GM12892 (cell line): ENCODE measurements around the gene CORO1C.

Experiments used
- DNase-seq: peaks from one replicate; pipeline ENCODE4 v3.0.0; 2011; ENCODE audit not compliant: insufficient read length
- FAIRE-seq: peaks from 2 replicates; lab custom pipeline; 2011; peaks lifted over from hg19 to GRCh38; lab: Jason Lieb, UNC
- POLR2A ChIP-seq: IDR thresholded peaks from 2 replicates; pipeline ENCODE4 v1.6.1; 2011; ENCODE audit warnings: low read depth, low read length, control low read depth
- POLR2AphosphoS5 ChIP-seq: IDR thresholded peaks from 2 replicates; pipeline ENCODE4 v1.6.1; 2011; ENCODE audit warnings: low read depth, low read length, control low read depth
- TAF1 ChIP-seq: IDR thresholded peaks from 2 replicates; pipeline ENCODE4 v1.6.1; 2011; ENCODE audit warnings: low read depth, mild to moderate bottlenecking, control low read depth, low read length, borderline replicate concordance

CORO1C gene

DNA sequence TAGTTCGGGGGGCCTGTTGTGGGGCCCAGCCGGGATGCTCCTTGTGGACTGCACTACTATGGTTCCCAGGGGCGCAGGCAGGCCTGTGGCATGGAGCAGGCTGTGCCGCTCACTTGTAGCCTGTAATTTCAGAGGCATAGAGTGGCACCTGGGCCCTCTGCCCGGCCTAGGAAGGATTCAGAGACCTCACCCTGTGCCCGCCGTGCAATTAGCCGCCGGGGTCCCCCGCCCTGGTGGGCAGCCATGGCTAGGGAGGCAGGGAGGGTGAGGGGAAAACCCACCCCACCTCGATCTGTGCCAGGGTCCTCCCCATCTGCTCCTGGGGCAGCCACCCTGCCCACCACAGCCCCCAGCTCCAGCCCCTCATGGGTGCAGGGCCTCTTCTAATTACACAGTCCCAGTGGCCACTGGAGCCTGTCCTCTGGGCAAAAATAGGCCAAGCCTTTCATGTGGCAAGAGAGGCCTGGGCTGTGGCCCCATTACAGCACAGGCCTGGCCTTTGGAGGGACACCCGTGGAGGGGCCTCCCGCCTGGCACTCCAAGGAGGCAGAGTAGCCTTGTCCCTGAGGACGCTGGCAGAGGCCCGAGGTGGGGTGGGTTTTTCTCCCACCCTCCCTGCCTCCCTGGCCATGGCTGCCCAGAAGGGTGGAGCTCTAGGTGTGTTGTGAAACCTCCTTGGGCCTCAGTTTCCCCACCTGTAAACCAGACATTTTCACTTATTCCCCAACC lies 128.2 kb downstream of the CORO1C start:
- no peak for TF ChIP-seq POLR2A
- no peak for TF ChIP-seq TAF1
- TF ChIP-seq POLR2AphosphoS5: no peak
- DNase-seq (no peak), FAIRE-seq (no peak)

DNA sequence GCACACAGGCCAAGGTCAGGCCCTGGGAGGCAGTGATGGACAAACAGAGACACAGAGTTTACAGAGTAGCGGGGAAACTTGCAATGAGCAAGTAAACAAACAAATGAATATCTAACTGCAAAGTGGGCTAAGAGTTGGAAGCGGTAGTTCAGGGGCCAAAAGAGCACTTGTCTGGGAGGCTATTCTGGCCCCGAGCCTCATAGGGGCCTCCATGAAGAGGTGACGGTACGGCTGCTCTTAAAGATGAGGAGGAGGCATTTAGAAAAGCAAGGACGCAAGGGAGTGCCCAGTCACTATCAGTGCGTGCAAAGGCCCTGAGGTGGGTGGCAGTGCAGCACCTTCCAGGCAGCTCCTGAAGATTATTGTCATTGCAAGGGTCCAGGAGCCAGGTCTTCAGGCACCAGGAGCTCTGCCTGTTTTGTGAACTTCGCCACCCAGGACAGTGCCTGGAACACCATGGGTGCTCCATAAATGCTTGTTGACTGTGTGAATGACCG lies 129.1 kb downstream of the CORO1C start:
- DNase-seq: no peak
- FAIRE-seq: no peak
- no peak for TF ChIP-seq TAF1
- TF ChIP-seq POLR2AphosphoS5: no peak

DNA sequence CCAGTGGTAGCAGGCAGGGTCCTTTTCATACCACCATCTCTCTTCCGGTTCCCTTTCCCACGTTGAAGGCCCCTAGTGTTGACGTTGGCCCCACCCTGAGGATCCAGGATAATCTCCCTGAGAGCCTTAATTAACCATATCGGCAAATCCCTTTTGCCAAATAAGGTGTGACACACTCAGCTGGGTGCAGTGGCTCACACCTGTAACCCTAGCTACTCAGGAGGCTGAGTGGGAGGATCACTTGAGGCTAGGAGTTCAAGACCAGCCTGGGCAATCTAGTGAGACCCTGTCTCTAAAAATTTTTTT lies 130.7 kb downstream of the CORO1C start:
- no peak for DNase-seq
- no peak for FAIRE-seq
- TF ChIP-seq TAF1: no peak
- TF ChIP-seq POLR2A: no peak
- no peak for TF ChIP-seq POLR2AphosphoS5

DNA sequence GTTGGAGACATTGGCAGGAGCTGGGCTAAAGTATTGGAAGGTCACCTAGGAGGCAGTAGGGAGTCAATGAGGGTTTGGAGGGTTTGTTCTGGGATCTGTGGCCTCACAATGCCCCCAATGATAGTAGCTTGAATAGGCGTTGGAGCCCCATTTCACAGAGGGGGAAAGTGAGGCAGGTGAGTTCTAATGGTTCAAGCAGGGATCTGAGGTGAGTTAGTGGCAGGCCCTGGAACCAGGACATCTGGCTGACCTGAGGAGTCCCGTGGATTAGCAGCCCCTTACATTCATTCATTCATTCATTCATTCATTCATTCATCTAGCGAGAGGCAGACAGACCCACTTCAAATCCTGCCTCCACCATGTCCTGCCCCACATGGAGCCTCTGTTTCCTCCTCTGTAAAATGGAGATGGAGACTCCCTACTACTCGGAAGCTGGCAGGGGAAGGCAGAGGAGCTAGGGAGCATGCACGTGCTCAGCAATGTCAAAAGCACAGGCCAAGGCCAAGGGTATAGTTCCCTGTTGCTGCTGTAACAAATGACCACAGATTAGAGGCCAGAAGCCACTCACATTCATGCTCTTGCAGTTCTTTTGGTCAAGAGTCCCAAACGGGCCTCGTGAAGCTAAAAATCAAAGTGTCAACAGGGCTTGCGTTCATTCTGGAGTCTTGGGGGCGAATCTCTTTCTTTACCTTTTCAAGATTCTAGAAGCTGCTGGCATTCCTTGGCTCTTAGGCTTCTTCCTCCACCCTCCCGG lies 131.2 kb downstream of the CORO1C start:
- FAIRE-seq: no peak
- no peak for DNase-seq
- no peak for TF ChIP-seq POLR2A
- TF ChIP-seq TAF1: no peak
- TF ChIP-seq POLR2AphosphoS5: no peak

DNA sequence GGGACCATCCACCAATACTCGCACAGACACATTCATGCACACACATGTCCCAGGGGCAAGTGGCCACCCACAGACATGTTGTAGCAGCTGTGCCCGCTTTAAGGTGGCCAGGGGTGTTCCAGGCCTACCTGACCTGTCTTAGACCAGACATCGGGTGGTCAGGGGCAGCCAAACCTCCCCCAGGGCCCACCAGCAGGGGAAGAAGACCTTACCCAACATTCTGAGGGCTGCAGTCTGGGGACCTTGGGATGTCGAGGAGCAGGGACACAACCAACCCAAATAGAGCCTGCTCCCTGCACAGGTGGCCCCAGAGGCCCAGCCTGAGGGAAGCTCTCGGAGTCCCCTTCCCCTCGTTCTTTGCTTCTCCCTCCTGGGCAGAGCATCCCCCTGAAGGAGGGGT lies 131.8 kb downstream of the CORO1C start:
- FAIRE-seq (no peak), DNase-seq (no peak)
- TF ChIP-seq TAF1 (no peak), POLR2AphosphoS5 (no peak), POLR2A (no peak)

DNA sequence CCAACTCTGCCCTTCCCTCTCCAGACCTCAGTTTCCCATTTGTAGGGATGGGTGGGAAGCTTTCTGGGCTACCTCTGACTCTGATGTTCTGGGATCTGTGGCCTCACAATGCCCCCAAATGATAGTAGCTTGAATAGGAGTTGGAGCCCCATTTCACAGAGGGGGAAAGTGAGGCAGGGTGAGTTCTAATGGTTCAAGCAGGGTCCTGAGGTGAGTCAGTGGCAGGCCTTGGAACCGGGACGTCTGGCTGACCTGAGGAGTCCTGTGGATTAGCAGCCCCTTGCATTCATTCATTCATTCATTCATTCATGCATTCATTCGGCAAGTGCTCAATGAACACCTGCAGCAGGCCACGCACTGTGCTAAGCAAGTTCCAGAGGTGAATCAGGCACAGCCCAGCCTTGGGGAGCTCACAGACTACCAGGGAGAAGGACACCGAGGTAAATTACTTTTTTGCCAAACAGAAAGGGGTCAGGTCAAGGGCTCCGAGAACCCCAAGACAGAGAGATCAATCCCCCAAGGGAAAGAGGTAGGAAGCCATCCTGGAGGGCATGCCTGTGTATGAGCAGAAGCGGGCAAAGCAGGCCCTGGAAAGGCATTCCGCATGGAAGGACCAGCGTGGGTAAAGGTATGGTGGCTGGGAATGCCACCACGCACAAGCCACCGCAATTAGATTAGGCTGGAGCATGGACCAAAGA lies 132.6 kb downstream of the CORO1C start:
- TF ChIP-seq TAF1 (no peak), POLR2A (no peak), POLR2AphosphoS5 (no peak)
- FAIRE-seq (no peak), DNase-seq (no peak)

DNA sequence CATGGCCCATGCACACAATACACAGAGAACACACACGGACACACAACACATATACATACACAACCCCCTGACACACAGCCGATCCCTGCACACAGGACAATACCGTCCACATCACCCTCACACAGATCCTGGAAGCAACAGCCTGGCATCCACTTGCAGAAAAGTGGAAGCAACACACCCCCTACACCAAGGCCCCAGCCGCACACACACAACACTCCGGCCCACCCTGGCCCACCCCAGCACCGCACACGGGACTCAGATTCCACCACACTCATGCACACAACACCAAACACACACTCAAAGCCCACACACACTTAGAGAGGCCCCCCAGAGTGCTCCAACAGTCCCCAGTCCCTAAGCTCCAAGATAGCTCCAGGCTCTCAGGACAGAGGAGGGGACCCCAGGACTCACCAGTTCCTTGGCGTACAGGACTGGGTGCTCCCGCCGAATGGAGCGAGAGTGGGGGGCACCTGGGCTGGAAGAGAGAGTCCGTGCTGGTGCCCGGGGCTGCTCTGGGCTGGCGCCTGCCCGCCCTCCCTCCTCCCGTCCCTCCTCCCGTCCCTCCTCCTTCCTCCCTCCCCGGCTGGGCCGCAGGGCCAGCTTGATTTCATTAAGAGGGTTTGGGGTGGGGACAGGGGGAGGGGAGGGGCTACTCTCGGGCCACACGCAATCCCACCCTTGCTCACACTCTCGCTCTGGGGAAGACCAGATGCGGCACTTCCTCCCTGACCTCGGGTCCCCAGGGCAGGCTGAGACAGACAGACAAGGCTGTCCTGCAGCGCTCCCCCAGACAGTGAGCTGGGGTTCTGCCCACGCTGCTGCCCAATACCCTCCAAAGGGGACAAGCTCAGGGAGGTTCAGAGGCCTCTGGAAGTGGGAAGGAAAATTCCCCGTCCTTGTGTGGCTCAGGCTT lies 133.5 kb downstream of the CORO1C start, which contains the start of gene TMEM119:
TMEM119 (minus strand) TSS at position 526 of the 913 bp plus-strand sequence. CDS start 5,701 bp downstream, outside the sequence.
- no peak for DNase-seq
- TF ChIP-seq TAF1 (no peak), POLR2AphosphoS5 (no peak), POLR2A (no peak)
- no peak for FAIRE-seq

DNA sequence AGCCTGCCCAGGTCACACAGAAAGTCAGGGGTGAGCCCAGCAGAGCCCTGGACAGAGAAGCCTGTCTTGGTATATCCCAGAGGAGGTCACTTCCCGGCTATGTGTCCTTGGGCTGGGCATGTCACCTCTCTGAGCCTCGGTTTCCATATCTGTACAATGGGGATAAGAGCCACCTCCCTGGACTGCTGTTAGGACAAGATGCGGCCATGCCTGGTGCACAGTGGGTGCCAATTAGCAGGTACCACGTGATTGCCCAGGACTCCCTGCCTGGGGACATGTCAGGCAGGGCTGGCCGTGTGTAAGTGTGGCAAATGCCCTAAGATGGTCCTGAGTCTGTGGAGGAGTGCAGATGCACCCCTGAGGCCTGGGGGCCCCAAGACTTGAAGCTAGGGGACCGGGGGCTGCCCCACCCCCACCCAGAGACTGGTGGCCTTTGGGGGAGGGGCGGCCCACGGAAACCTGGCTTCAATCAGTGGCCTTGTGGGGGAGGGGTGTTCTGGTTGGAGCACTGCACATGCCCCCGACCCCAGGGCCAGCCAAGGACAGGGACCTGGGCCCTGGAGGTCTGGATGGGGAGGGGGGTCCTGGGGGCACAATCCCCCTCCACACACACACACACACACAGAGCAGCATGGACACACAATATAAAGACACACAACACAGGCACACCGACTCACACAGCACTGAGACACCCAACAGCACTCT lies 134.3 kb downstream of the CORO1C start:
- no peak for FAIRE-seq
- no peak for DNase-seq
- TF ChIP-seq TAF1: no peak
- TF ChIP-seq POLR2AphosphoS5: no peak
- no peak for TF ChIP-seq POLR2A

DNA sequence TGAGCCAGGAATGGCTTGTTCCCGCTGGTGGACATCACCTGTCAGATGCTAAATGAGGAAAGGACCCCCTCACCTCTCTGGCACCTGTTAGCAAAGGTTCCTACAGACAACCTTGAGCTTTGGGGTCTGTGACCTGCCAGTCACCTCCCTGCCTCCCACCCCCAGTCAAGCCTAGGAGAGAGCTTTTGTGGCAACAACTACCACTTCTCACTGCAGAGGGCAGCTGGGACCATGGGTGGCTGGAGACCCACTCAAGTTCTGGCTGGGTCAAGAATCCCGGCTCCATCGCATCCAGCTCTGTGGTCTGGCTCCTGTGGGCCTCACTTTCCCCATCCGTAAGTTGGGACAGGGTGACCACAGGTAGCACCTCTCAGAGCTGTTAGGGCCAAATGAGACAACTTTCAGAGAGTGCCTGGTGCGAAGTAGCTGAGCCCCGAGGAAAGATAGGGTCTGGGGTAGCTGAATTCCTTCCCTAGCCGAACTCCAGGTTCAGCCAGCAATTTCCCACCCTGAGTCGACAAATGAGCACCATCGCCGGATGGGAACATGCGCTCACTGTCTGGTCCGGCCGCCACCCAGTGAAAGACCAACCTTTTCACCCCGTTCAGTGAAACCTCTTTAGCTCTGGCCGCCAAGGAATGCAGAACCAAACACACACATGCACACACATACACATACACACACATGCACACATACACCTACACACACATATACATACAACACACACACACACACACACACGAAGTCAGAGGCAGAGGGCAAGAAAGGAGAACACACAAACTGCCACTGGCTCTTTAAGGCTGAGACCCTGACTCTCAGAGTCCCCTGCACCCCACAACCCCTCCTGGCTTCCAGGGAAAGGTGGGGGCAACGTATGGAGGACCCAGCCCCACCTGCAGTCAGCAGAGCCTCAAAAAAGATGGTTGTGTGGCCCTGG lies 135.3 kb downstream of the CORO1C start:
- no peak for DNase-seq
- no peak for TF ChIP-seq POLR2AphosphoS5
- TF ChIP-seq TAF1: no peak
- no peak for TF ChIP-seq POLR2A
- no peak for FAIRE-seq
